Natural killer cell (primary cell): Measurements from ENCODE around the gene LDLRAD4. TPM values are rescaled to one million over a fixed set of nuclear protein-coding genes. Genes with fewer than 3 reads are reported as not detected.

Source experiments
- ATAC-seq, 3 donors: fragments of 150-1000 bp in 2 of 3; fragments of 200-7000 bp in 1 of 3; cut with Tn5 transposase; 1 replicate in 1 of 3; 2 replicates in 2 of 3; pipeline ENCODE4 v1.10.0; 2021; ENCODE audit warnings: mild to moderate bottlenecking in 2 of 3, moderate library complexity in 2 of 3
- DNase-seq, 2 donors: peaks; one replicate each; pipeline versions ENCODE4 v3.0.0 to v3.0.0-alpha.2; 2013 to 2021; ENCODE audit warnings: mixed read lengths in 1 of 2
- H3K27ac ChIP-seq: one replicate; pipeline ENCODE4 v1.5.1; 2013; ENCODE audit warnings: mild to moderate bottlenecking, low read length
- H3K27me3 ChIP-seq: one replicate; pipeline ENCODE4 v1.6.1; 2013; ENCODE audit warnings: low read length; ENCODE audit not compliant: control insufficient read depth, insufficient read depth
- H3K36me3 ChIP-seq: one replicate; pipeline ENCODE4 v1.6.1; 2013; ENCODE audit warnings: low read length; ENCODE audit not compliant: control insufficient read depth, insufficient read depth
- H3K4me1 ChIP-seq: one replicate; pipeline ENCODE4 v1.6.1; 2013; ENCODE audit warnings: low read length; ENCODE audit not compliant: control insufficient read depth, insufficient read depth
- H3K4me3 ChIP-seq: one replicate; pipeline ENCODE4 v1.5.1; 2013; ENCODE audit warnings: low read length
- H3K9me3 ChIP-seq: one replicate; pipeline ENCODE4 v1.6.1; 2013; ENCODE audit warnings: low read length; ENCODE audit not compliant: control insufficient read depth, insufficient read depth
- H3K27ac Mint-ChIP-seq, 2 donors: one replicate each; pipeline ENCODE4 v1.8.0; 2022; ENCODE audit warnings: mild to moderate bottlenecking in 2 of 2, mixed read lengths in 2 of 2, moderate library complexity in 1 of 2
- H3K27me3 Mint-ChIP-seq, 2 donors: one replicate each; pipeline ENCODE4 v1.8.0; 2022; ENCODE audit warnings: low read depth in 2 of 2, mixed read lengths in 2 of 2
- H3K36me3 Mint-ChIP-seq: one replicate; pipeline ENCODE4 v1.8.0; 2022; ENCODE audit warnings: mixed read lengths
- H3K4me1 Mint-ChIP-seq, 2 donors: one replicate each; pipeline ENCODE4 v1.8.0; 2022; ENCODE audit warnings: mixed read lengths in 2 of 2
- H3K4me3 Mint-ChIP-seq: one replicate; pipeline ENCODE4 v1.8.0; 2022; ENCODE audit warnings: mild to moderate bottlenecking, moderate library complexity, mixed read lengths
- H3K9me3 Mint-ChIP-seq, 2 donors: one replicate each; pipeline ENCODE4 v1.8.0; 2022; ENCODE audit warnings: mixed read lengths in 2 of 2
- WGBS: methylation state at CpG from one replicate; pipeline ENCODE4 v1.1.7; 2013; ENCODE audit warnings: missing lambda C conversion rate; ENCODE audit not compliant: insufficient coverage; 5-methylcytosine and 5-hydroxymethylcytosine counted together
- intact Hi-C: fragments of 100-400 bp; cut with micrococcal nuclease; formaldehyde crosslinking; loops from one replicate; pipeline ENCODE4 v1.14.2; 2022
- total RNA-seq, 4 donors: library from RNA; stranded (reverse); fragments of 120-200 nt in 1 of 4; gene quantifications; one replicate each; pipeline versions ENCODE4 v1.2.3 to v1.2.4, GENCODE V29; 2013 to 2022
- TF ChIP-seq, protein P1 (sequence below): fragments of 200-600 bp; IDR thresholded peaks from one replicate; pipeline ENCODE4 v1.8.0; 2022; ENCODE audit warnings: antibody characterized with exemption

LDLRAD4 gene
- total RNA-seq, 3 donors from 2014 or later (not counting 1 experiment from before 2014, with no cell fraction given), result 24.0 to 36.3 (median 29.2) TPM

DNA sequence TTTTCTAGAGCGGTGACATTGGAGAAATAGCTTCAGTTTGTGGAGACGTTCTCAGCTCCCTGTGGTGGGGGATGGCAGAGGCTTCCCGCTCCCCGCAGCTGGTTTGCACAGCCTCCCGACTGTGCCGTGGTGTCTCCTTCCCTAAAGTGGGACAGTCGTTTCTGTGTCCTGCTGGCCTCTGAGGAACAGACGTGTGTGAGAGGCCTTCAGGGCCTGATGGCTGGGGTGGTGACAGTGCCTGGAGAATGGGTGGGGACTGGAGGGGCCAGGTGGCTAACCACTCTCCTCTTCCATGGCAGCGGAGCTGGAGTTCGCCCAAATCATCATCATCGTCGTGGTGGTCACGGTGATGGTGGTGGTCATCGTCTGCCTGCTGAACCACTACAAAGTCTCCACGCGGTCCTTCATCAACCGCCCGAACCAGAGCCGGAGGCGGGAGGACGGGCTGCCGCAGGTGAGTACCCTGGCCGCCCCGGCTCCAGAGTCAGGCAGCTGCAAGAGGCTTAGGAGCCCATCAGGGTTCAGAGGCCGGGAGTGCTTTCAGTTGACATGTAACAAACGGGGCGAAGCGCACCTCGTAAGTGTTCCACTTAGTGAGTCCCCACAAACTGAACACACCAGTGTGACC is 402.4 kb downstream of the LDLRAD4 start:
- DNase-seq (no peak), ATAC-seq (no peak)
- TF ChIP-seq, protein P1, sequence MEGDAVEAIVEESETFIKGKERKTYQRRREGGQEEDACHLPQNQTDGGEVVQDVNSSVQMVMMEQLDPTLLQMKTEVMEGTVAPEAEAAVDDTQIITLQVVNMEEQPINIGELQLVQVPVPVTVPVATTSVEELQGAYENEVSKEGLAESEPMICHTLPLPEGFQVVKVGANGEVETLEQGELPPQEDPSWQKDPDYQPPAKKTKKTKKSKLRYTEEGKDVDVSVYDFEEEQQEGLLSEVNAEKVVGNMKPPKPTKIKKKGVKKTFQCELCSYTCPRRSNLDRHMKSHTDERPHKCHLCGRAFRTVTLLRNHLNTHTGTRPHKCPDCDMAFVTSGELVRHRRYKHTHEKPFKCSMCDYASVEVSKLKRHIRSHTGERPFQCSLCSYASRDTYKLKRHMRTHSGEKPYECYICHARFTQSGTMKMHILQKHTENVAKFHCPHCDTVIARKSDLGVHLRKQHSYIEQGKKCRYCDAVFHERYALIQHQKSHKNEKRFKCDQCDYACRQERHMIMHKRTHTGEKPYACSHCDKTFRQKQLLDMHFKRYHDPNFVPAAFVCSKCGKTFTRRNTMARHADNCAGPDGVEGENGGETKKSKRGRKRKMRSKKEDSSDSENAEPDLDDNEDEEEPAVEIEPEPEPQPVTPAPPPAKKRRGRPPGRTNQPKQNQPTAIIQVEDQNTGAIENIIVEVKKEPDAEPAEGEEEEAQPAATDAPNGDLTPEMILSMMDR, result no peak
- WGBS, result 94% methylated on average over 29 of the region's 29 CpGs
- intact Hi-C loops, result no loop called here
- Mint-ChIP-seq H3K27me3 (no peaks in the 10 kb centered on the region), H3K4me1 (peaks cover 2 to 9% of the 10 kb centered on the region in 2 donors), H3K27ac (no peak overlapping the region), H3K36me3 (no peaks in the 10 kb centered on the region), H3K9me3 (no peaks in the 10 kb centered on the region), H3K4me3 (no peak overlapping the region)
- H3K4me3 ChIP-seq, result no peak overlapping the region
- H3K4me1 ChIP-seq, result peaks cover 5% of the 10 kb centered on the region
- no peak overlapping the region for H3K27ac ChIP-seq
- peaks cover 8% of the 10 kb centered on the region for H3K36me3 ChIP-seq
- H3K27me3 ChIP-seq, result no peaks in the 10 kb centered on the region
- H3K9me3 ChIP-seq, result no peaks in the 10 kb centered on the region

DNA sequence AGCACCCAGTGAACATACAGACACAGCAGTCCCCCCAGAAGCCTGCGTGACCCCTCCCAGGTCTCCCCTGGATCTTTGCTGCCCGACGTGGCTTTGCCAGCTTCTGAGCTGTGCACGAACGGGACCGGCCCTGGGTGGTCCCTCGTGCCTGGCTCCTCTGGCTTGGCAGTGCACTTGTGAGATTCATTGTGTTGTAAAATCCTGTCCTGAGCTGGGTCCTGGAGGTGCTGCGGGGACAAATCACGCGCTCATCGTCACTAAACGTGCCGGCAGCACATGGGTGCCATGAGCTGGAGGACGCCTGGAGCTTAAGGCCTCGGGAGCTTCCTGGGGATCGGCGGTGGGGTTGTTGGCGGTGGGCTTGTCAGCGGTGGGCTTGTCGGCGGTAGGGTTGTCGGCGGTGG is 402.9 kb downstream of the LDLRAD4 start:
- H3K27me3 ChIP-seq, result no peaks in the 10 kb centered on the region
- intact Hi-C loops, result no loop called here
- H3K27ac Mint-ChIP-seq, result no peak overlapping the region
- H3K4me1 Mint-ChIP-seq, result peaks cover 7 to 9% of the 10 kb centered on the region in 2 donors
- H3K36me3 Mint-ChIP-seq, result no peaks in the 10 kb centered on the region
- DNase-seq (no peak), ATAC-seq (no peak)
- H3K9me3 Mint-ChIP-seq, result no peaks in the 10 kb centered on the region
- no peak overlapping the region for H3K4me3 ChIP-seq
- WGBS, result 97% methylated on average over 23 of the region's 23 CpGs
- TF ChIP-seq, protein P1, result no peak
- H3K4me1 ChIP-seq, result peaks cover under 1% of the 10 kb centered on the region
- no peak overlapping the region for H3K27ac ChIP-seq
- H3K27me3 Mint-ChIP-seq, result no peaks in the 10 kb centered on the region
- no peaks in the 10 kb centered on the region for H3K9me3 ChIP-seq
- no peak overlapping the region for H3K4me3 Mint-ChIP-seq
- peaks cover 8% of the 10 kb centered on the region for H3K36me3 ChIP-seq

DNA sequence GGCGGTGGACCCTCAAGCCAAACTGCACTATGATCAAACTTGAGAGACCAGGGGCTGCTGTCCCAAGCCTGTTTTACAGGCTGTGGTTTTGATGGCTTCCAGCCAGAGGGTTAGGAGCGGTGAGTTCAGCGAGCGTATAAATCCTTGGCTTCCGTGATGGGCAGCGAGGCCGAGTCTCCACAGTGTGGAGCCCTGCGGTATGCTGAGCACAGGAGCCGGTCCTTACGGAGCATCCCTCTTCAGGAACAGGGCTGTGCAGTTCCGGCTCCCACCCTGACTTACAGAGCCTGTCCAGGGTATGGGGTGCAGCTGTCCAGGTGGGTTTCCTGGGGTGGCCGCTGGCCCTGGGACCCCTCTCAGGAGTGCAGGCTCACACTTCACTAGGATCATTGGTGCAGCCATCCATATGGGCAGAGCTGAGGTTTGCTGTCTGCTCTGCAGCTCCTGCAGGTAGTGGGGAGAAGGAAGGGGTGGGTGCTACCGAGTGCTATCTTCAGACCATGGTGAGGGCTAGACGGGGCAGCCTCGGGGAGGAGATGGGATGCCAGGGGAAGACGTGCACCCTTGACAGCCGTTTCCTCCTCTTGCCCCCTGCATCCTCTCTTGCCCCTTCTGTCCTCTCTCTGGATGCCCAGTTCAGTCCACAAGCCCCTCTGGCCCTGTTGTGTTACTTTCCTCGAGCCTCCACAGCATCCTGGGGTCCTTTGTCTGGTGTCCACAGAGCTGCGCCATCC is 403.5 kb downstream of the LDLRAD4 start:
- H3K4me3 Mint-ChIP-seq, result no peak overlapping the region
- 93% methylated on average over 19 of the region's 19 CpGs for WGBS
- H3K27ac Mint-ChIP-seq, result no peak overlapping the region
- peaks cover 8% of the 10 kb centered on the region for H3K36me3 ChIP-seq
- H3K27me3 ChIP-seq, result no peaks in the 10 kb centered on the region
- H3K9me3 Mint-ChIP-seq, result no peaks in the 10 kb centered on the region
- ATAC-seq (no peak), DNase-seq (no peak)
- H3K4me3 ChIP-seq, result no peak overlapping the region
- TF ChIP-seq, protein P1, result no peak
- H3K4me1 Mint-ChIP-seq, result peaks cover 7 to 9% of the 10 kb centered on the region in 2 donors
- H3K27ac ChIP-seq, result no peak overlapping the region
- H3K36me3 Mint-ChIP-seq, result no peaks in the 10 kb centered on the region
- no peaks in the 10 kb centered on the region for H3K4me1 ChIP-seq
- H3K9me3 ChIP-seq, result no peaks in the 10 kb centered on the region
- H3K27me3 Mint-ChIP-seq, result no peaks in the 10 kb centered on the region
- intact Hi-C loops, result no loop called here
